HG02840 (cell line): ENCODE measurements around the gene RAD51B.

ENCODE experiments used
- ATAC-seq: cut with Tn5 transposase; IDR thresholded peaks from one replicate; pipeline ENCODE4 v1.9.1; 2021; ENCODE audit warnings: mild to moderate bottlenecking, moderate library complexity, moderate number of reproducible peaks; ENCODE audit not compliant: unreplicated experiment, low FRiP score

Gene RAD51B

DNA sequence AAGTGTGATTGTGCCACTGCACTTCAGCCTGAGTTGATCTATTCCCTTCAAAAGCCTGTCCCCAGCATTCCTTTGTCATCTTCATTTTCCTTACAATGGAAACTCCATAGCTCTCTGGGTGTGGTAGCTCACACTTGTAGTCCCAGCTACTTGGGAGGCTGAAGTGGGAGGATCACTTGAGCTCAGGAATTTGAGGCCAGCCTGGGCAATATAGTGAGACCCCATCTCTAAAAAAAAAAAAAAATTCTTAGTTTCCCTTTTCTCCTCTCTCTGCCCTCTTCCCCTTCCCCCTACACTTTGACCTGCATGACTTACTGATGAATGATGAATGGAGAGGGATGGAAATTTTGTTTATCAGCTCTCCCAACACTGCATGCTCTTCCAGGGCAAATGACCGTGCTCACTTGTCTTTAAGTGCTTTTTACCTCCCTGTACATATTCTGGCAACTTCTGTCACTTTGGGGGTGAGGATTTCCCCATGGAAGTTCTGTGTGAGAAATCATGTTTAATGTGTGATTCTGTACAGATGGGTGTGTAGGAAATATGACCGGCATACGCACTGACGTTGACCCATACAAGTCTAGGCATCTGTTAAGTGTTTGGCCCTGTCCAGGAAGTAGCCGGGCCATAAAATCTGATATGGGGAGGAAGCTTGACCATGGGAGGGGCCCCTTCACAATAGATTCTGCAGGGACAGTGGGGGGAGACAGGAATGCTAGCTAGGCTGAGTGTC lies 907.9 kb downstream of the RAD51B start:
- ATAC-seq = no peak

- ATAC-seq = no peak
Observed at GRCh38 chr14:68728342-68729106, 908.9 kb downstream of the RAD51B start.

DNA sequence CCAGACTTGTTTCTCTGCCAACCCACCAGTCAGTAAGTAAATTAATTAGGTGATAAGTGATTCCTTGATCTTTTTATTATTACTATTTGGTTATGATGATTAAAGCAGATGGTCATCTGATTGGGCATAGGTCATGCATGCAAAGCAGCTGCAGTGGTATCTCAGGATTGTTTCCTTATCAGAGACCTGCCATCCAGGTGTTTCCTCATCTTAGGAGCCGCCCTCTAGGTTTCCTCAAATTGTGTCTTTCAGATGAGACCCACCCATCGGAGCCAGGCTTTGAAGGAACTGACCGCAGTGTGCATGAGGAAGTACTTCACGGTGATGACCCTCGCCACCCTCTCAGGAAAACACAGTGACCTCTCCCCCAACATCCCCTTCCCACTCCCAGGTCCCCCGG lies 910.0 kb downstream of the RAD51B start:
- no peak for ATAC-seq

DNA sequence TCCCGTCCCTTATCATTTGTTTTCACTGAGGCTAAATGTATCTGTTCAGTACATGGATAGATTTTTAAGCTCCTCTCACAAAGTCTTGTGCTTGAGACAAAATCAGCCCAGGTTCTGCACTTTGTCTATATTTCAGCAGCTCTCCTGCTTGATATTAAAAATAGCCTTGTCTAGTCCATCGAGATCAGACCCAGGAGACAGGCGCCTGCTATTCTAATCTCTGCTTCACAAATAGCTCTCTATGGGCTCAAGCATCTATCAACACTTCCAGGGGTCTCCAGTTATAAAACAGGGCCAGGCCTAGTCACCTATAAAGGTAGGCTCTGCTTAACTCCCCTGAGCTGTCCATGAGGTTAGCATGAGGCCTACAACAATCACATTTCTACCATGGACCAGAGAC lies 910.8 kb downstream of the RAD51B start:
- ATAC-seq = no peak

- no peak for ATAC-seq
Observed at GRCh38 chr14:68730811-68731425, 911.3 kb downstream of the RAD51B start.

DNA sequence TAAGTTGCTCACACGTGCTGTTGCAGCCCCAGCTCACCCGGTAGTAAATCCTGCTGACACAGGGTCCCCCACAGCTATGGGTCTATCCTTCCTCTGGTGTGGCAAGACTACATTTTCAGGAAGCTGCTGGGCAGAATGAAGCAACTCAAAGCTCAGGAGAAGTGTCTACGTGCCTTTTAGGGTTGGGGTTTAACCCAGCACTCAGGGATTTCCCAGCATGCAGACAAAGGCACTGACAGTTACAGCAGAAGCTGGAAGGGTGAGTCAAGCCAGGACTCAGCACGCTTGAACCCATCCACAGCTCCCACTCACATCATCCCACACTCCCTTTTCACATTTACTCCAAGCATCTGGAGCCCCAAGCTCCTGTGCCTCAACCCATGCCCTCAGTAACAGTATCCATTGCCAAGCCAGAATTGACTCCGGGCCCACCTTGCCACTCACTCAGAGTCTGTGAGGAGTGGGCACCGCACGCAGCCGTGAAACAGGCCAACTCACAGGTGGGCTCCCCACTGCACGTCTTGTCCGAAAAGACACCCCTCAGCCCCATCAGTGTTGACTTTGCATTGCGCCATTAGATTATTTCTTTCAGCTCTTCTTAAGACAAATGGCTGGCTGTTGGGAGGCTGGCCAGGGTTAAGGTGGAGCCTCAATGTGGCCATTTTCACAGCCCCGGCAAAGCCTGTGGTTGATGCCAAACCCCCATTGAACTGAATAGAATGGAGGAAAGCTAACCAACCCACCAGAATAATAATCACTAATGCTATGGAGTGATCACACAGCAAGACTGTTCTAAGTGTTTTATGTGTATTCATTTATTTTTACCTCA lies 913.7 kb downstream of the RAD51B start:
- no peak for ATAC-seq

GRCh38 chr14:68734231-68734732 lies 914.7 kb downstream of the RAD51B start:
- ATAC-seq = no peak

- no peak for ATAC-seq
Observed at GRCh38 chr14:68735856-68736255, 916.3 kb downstream of the RAD51B start.

DNA sequence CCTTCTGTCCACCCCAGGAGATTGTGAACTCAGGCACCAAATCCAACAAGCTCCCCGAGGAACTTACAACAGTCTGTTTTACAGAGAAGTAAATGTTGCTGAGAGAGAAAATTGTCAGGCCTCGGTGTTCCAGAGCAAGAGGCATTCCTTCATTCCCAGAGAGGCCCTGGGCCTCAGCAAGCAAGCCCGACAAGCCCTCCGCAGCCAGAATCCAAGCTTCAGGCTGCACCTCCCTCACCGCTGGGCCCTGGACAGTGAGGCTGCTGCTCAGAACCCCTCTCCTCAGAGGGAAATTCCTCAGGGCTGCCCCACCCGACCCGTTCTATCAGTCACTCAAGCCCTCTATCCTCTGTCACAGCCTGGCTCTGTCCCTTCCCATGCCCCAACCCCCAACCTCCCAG lies 916.9 kb downstream of the RAD51B start:
- no peak for ATAC-seq

DNA sequence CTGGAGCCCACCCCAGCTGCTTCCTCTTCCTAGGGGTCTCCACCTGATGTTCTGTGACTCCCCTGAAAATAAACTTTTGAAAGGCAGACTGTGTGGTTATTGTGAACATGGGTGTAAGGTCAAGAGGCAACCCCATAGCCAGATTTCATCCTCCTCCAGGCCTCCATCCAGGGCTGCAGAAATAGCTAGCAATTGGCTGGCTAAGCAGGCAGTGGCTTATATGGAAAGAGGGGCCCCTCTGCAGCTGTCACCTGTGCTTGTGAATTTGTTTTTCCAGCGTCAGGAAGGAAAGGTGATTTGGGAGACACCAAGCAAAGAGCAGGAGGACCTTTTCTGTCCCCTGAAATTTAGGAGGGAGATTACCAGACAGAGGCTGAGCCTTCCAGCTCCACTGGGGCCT lies 917.5 kb downstream of the RAD51B start:
- ATAC-seq = no peak

- ATAC-seq = no peak
Observed at GRCh38 chr14:68738559-68738958, 919.0 kb downstream of the RAD51B start.

- no peak for ATAC-seq
Observed at GRCh38 chr14:68739701-68740100, 920.1 kb downstream of the RAD51B start.

DNA sequence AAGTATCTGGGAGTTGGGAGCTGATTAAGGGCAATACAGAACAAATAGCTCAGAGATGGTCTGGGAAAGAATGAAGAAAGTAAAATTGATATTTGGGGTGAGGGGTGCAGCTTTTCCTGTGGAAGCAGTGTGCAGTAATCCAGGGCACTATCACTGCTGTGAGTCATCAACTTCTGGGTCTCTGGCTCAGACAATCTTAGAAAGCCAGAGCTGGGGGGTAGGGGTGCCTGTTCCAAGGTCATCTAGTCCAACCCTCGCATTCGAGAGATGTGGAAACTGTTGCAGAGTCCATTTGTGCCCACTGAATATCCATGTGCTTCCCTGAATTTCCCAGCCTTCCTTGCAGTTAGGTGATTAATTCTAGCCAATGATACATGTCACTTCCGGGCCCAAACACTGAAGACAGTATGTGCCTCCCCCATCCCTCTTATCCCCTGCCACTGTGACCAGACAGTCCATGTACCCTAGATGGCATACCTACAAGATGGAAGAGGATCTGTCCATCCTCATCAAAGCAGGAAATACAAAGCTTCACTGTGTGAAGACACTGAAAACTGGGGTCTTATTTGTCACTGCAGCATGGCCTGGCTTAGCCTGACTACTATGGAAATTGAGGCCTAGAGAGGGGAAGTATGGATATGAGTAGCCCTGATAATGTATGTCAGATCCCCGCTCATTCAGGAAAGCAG lies 921.4 kb downstream of the RAD51B start:
- ATAC-seq = no peak

- peak; percentile 25 for ATAC-seq
Observed at GRCh38 chr14:68741477-68741791, 921.9 kb downstream of the RAD51B start.

DNA sequence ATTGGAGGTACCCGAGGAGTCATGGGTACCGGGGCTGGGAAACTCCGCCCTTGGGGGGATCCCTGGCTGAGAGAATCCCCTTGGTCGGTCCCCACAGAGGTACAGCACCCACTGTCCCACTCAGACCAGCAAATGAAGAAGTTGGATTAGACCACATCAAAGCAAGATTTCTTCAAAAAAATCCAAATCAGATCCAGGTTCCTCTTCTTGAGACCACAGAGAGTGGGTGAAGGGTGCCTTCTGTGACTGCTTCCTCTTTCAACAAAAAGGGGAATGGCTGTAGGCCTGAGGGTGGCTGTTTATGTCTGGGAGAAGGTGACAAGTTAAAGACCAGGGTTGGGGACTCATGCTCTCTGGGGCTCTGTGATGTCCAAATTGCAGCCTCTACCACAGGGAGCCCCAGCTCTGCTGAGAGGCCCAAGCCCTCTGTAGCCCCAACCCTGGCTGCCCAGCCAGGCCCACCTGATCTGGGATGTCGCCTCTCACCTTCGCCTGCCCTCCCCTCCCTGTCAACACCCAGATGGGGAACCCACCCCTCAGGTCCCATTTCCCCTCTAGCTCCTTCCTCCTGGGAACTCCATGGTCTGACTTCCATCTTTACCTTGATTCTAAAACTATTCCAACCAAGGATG lies 922.4 kb downstream of the RAD51B start:
- peak; percentile 77 for ATAC-seq

DNA sequence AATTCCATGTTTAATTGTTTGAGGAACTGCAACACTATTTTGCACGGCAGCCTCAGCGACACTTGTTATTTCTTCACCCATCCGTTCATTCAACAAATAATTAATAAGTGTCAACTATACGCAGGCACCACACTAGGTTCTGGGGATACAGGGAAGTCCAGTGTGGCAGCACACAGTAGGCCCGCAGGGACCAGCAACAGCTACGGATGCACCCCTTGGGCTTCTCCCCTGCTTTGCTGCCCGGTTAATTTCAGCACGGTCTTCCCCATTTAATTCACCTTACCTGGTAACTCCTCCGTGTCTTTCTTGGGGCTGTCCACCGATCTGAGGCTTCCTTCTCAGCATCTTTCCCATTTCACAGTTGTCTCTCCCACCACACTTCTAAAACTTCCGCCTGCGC lies 925.0 kb downstream of the RAD51B start:
- ATAC-seq = no peak

- no peak for ATAC-seq
Observed at GRCh38 chr14:68747393-68747792, 927.8 kb downstream of the RAD51B start.

DNA sequence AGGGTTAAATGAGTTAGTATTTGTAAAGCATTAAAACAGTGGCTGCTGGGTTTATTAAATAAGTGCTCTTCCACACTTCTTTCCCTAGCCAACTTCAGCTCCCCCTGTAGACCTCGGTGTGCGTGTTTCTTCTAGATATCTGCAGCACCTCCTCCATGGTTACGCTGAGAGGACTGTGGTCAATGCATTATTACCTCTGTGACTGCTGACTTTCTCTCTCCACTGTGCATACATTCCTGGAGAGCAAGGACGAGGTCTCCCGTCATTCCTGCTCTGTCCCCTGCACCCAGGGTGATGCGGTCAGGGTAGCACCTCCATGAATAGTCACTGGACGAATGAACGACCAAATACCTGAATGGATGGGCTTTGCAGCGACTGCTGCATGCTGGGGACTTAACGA lies 928.7 kb downstream of the RAD51B start:
- no peak for ATAC-seq

DNA sequence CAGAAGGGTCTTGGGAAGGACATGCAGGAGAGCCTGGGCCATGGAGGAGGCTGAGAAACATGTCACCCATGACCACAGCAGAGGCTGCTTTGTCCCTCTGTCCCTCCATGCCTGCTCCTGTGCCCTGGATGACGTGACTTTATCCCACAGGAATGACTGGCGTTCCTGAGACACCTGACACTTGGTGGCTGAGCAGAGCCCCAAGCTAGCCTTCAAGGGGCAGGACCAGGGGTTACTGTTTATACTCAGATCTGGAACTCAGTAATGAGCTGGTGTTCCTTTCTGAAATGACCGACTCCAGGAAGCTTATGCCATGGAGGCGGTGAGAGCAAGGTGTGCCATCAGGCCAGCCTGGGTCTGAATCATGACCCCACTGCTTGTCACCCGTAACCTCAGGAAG lies 929.1 kb downstream of the RAD51B start:
- no peak for ATAC-seq
